Psoas muscle (tissue), 8 donors: ENCODE results near the gene IGLON5. TPM values are rescaled to one million over a fixed set of nuclear protein-coding genes. Genes with fewer than 3 reads are reported as not detected.

ENCODE experiments used
- ATAC-seq, 4 donors: fragments of 200-7000 bp; cut with Tn5 transposase; one replicate each; pipeline ENCODE4 v1.9.1; 2020; ENCODE audit warnings: moderate library complexity in 3 of 4, mild to moderate bottlenecking in 2 of 4
- DNase-seq, 2 donors: peaks; one replicate each; pipeline ENCODE4 v3.0.0-alpha.2; 2020
- H3K27ac ChIP-seq: fragments of 200-600 bp; one replicate; pipeline ENCODE4 v1.8.0; 2022
- H3K27me3 ChIP-seq, 3 donors: fragments of 200-600 bp in 1 of 3; one replicate each; pipeline versions ENCODE4 v1.6.1 to v1.8.0; 2013 to 2022; ENCODE audit warnings: low read length in 2 of 3, mild to moderate bottlenecking in 2 of 3, moderate library complexity in 1 of 3; ENCODE audit not compliant: insufficient read depth in 3 of 3
- H3K36me3 ChIP-seq, 2 donors: fragments of 200-600 bp in 1 of 2; one replicate each; pipeline versions ENCODE4 v1.6.1 to v1.8.0; 2013 to 2022; ENCODE audit warnings: low read depth in 1 of 2, mild to moderate bottlenecking in 1 of 2, moderate library complexity in 1 of 2; ENCODE audit not compliant: insufficient read depth in 1 of 2
- H3K4me1 ChIP-seq: fragments of 200-600 bp; one replicate; pipeline ENCODE4 v1.8.0; 2022
- H3K4me3 ChIP-seq: fragments of 200-600 bp; one replicate; pipeline ENCODE4 v1.8.0; 2022; ENCODE audit warnings: mild to moderate bottlenecking
- H3K9me3 ChIP-seq: fragments of 200-600 bp; one replicate; pipeline ENCODE4 v1.8.0; 2022
- WGBS, 3 donors: extraction: QIAGEN DNeasy Blood & Tissue Kit; methylation state at CpG; one replicate each; pipeline versions ENCODE4 v1.1.6 to v1.1.7; 2013; 5-methylcytosine and 5-hydroxymethylcytosine counted together
- intact Hi-C, 2 donors: fragments of 100-400 bp; cut with DNase I; formaldehyde crosslinking; loops; one replicate each; pipeline versions ENCODE4 v1.11.0 to v1.14.2; 2022
- polyA plus RNA-seq, 3 donors: library from polyadenylated mRNA; stranded (reverse); fragments of 200-250 nt; gene quantifications; one replicate each; pipeline ENCODE4 v1.2.3, GENCODE V29; 2013
- total RNA-seq, 4 donors: library from RNA; stranded (reverse); fragmentation: NEBNext Ultra II Directional in 2 of 4; extraction: Animal tissue kit (Norgen Biotek cat#: 25700) in 2 of 4; gene quantifications; one replicate each; pipeline versions ENCODE4 v1.2.1 to v1.2.4, GENCODE V29; 2021 to 2023
- TF ChIP-seq, protein P1 (sequence below): fragments of 200-600 bp; IDR thresholded peaks from one replicate; pipeline ENCODE4 v1.8.0; 2022; ENCODE audit warnings: antibody characterized with exemption
- donor health status: healthy with polysubstance abuse.
- donor health status: DM: no; HTN: no; CAD: no; lungs with moderate emphysema.
- donor health status: Bipolar disorder and iron deficiency.
- donor health status: healthy.
- donor health status: DM: yes; HTN: yes; CAD: no.
- donor health status: DM: no; HTN: no; CAD: no.
- donor health status: DM: no; HTN: no; CAD: no.
- donor health status: DM: yes; HTN: yes; CAD: no.

Gene IGLON5
- total and polyA plus RNA-seq, 7 donors: 0.03 to 0.10 TPM; not detected in 5

DNA sequence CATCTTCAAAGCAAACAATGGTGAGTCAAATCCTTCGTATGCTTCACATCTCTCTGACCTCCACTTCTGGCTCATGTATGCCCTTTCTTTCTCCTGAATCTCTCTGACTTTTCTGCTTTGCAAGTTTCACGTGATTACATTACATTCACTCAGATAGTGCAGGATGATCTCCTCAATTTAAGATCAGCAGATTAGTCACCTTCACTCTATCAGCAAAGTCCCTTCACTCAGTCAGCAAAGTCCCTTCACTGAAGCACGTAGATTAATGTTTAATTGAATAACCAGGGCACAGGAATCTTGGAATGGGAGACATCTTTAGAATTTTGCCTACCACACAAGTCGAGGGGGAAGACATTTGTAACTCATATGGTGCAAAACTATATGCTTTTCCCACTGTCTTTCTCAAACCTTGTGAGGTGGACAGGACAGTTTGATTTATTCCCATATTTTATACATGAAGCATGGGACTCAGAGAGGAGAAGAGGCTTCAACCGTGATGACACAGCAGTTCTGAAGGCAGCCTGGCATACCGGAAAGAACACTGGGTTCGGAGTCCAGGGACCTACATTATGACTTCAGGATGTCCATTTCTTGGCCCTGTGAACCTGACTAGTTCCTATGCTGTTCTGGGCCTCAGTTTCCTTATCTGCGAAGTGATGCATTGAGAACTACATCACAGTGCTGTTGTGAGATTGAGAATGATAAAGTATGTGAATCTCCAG, 37.2 kb upstream of the IGLON5 start:
- Histone ChIP-seq H3K27ac (no peak overlapping the region), H3K36me3 (no peaks in the 10 kb centered on the region), H3K4me3 (no peak overlapping the region), H3K27me3 (no peaks in the 10 kb centered on the region), H3K4me1 (no peaks in the 10 kb centered on the region), H3K9me3 (no peaks in the 10 kb centered on the region)
- no peak for DNase-seq
- 75 to 79% (median 78%) methylated on average over 8 of the region's 8 CpGs for WGBS, 3 donors
- TF ChIP-seq, protein P1, sequence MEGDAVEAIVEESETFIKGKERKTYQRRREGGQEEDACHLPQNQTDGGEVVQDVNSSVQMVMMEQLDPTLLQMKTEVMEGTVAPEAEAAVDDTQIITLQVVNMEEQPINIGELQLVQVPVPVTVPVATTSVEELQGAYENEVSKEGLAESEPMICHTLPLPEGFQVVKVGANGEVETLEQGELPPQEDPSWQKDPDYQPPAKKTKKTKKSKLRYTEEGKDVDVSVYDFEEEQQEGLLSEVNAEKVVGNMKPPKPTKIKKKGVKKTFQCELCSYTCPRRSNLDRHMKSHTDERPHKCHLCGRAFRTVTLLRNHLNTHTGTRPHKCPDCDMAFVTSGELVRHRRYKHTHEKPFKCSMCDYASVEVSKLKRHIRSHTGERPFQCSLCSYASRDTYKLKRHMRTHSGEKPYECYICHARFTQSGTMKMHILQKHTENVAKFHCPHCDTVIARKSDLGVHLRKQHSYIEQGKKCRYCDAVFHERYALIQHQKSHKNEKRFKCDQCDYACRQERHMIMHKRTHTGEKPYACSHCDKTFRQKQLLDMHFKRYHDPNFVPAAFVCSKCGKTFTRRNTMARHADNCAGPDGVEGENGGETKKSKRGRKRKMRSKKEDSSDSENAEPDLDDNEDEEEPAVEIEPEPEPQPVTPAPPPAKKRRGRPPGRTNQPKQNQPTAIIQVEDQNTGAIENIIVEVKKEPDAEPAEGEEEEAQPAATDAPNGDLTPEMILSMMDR: no peak
- intact Hi-C loops: no loop called here
- no peak for ATAC-seq

DNA sequence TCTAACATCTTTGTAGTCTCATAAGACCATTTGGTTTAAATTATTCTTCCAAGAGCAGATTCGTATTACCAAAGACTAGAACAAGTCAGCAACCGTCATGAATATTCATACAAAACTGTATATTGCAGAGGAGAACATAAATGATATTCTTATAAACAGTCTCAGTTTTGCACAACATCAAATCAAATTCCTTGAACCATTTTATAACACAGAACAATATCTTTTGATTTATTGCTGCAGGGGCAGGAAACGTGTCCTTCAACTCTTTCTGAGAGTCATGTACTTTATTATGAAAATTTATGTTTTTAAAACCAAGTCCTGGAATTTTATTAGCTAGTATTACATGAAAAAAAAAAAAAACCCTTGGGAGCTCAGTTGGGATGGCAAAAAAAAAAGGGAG, 34.3 kb upstream of the IGLON5 start:
- TF ChIP-seq, protein P1: no peak
- WGBS, 3 donors: 51 to 53% (median 52%) methylated on average over 3 of the region's 3 CpGs
- H3K4me3 ChIP-seq: no peak overlapping the region
- no peaks in the 10 kb centered on the region for H3K9me3 ChIP-seq
- H3K4me1 ChIP-seq: no peaks in the 10 kb centered on the region
- DNase-seq (no peak), ATAC-seq (no peak)
- H3K27me3 ChIP-seq: no peaks in the 10 kb centered on the region
- H3K27ac ChIP-seq: no peak overlapping the region
- intact Hi-C loops: no loop called here
- H3K36me3 ChIP-seq: no peaks in the 10 kb centered on the region

DNA sequence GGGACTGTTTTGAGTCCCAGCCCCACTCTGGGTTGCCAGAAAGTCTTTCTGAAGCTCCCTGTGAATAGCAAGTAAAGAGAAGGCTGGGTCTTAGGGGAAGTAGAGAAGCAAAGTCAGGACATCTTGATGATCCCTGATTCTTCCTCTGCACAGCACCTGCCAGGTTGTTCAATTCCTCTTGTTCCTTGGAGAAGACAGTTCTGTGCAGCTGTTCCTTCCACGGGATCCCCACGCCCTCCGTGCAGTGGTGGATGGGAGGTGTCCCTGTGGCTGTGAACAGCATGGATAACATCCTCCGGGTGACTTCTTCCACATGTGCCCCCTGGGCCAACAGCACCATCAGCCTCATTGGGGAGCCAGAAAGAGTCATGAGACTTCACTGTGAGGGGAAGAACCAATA, 29.1 kb upstream of the IGLON5 start:
- no peaks in the 10 kb centered on the region for H3K27me3 ChIP-seq

DNA sequence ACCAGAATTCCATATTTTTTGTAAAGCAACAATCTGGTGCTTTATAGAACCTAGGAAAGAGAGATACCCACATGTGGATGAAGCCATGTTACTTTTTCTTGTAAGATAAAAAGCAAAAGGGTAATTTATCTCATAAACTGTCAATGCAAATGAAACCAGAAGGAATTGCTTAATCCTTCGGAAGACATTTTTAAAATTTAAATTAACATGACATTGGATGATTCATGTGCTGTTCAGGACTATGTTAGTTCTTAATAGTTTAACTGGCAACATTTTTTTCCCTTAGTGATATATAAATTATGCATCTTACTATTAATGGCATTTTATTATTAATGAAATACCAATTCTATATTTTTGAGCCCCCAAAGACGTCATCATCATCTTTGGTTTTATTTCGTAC, 25.8 kb upstream of the IGLON5 start:
- Histone ChIP-seq H3K27me3 (no peaks in the 10 kb centered on the region), H3K9me3 (no peaks in the 10 kb centered on the region), H3K27ac (no peak overlapping the region), H3K4me1 (no peaks in the 10 kb centered on the region), H3K36me3 (no peaks in the 10 kb centered on the region), H3K4me3 (no peak overlapping the region)
- 59 to 87% (median 80%) methylated on average over 3 of the region's 3 CpGs for WGBS, 3 donors
- TF ChIP-seq, protein P1: no peak
- intact Hi-C loops: no loop called here
- DNase-seq (no peak), ATAC-seq (no peak)

More for the DNA sequence above, 29.1 kb upstream of the IGLON5 start:
- WGBS, 3 donors: 77 to 85% (median 83%) methylated on average over 4 of the region's 4 CpGs
- intact Hi-C loops: no loop called here
- H3K4me1 ChIP-seq: no peaks in the 10 kb centered on the region
- H3K36me3 ChIP-seq: no peaks in the 10 kb centered on the region
- ATAC-seq (no peak), DNase-seq (no peak)
- TF ChIP-seq, protein P1: no peak
- no peaks in the 10 kb centered on the region for H3K9me3 ChIP-seq
- no peak overlapping the region for H3K4me3 ChIP-seq
- H3K27ac ChIP-seq: no peak overlapping the region

DNA sequence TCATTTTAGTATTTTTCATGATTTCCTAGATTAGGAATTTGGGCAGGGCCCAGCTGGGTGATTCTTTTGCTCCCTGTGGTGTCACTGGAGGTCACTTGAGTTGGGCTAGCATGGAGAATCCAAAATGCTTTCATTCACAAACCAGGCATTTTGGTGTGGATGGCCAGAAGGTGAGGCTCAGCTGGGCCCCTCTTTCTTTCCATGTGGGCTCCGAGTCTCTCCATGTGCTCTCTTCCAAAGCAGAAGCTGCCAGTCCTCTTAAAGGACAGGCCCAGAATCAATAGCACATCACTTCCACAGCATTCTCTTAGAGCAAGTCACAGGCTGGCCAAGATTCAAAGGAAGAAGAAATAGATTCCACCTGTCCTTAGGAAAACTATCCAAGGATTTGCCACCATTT, 21.8 kb upstream of the IGLON5 start:
- intact Hi-C loops: no loop called here
- no peaks in the 10 kb centered on the region for H3K9me3 ChIP-seq
- H3K36me3 ChIP-seq: no peaks in the 10 kb centered on the region
- H3K4me3 ChIP-seq: no peak overlapping the region
- ATAC-seq (no peak), DNase-seq (no peak)
- no peak overlapping the region for H3K27ac ChIP-seq
- H3K4me1 ChIP-seq: no peaks in the 10 kb centered on the region
- 71 to 96% (median 73%) methylated on average over 1 of the region's 1 CpG for WGBS, 3 donors
- peaks cover 0 to 12% (median 2%) of the 10 kb centered on the region in 3 donors for H3K27me3 ChIP-seq
- TF ChIP-seq, protein P1: no peak
